HG02588 (cell line): Measurements from ENCODE around the gene PPM1G.
"Not testable (repeated sequence)": the region's sequence is repeated elsewhere in the genome, so short reads cannot be mapped to it uniquely, and the experiment has no call there.

Source experiments
- ATAC-seq: cut with Tn5 transposase; IDR thresholded peaks from one replicate; pipeline ENCODE4 v1.9.1; 2021; ENCODE audit warnings: mild to moderate bottlenecking, moderate library complexity; ENCODE audit not compliant: unreplicated experiment

The PPM1G gene

GRCh38 chr2:27376151-27376865, 33.1 kb downstream of the PPM1G start:
- no peak for ATAC-seq

- ATAC-seq = no peak
Observed at GRCh38 chr2:27375513-27376099, 33.8 kb downstream of the PPM1G start.

GRCh38 chr2:27373567-27373966, 35.8 kb downstream of the PPM1G start:
- ATAC-seq = no peak

- no peak for ATAC-seq
Observed at GRCh38 chr2:27372937-27373336, 36.5 kb downstream of the PPM1G start.

GRCh38 chr2:27370816-27371620, 38.4 kb downstream of the PPM1G start:
- ATAC-seq = peak; percentile 33

- peak; percentile 89 for ATAC-seq
Observed at GRCh38 chr2:27370026-27370815, 39.2 kb downstream of the PPM1G start, which contains the start of the genes EIF2B4 and SNX17. TSS of gene EIF2B4 (minus strand) at chr2:27370338. CDS start at chr2:27370314, 24 bp downstream. TSS of gene SNX17 (plus strand) at chr2:27370616. CDS start at chr2:27370744, 128 bp downstream.

GRCh38 chr2:27369471-27370025, 39.8 kb downstream of the PPM1G start:
- no peak for ATAC-seq

- no peak for ATAC-seq
Observed at GRCh38 chr2:27363933-27364332, 45.5 kb downstream of the PPM1G start.

GRCh38 chr2:27362678-27363420, 46.5 kb downstream of the PPM1G start:
- no peak for ATAC-seq

- ATAC-seq = peak; percentile 72
Observed at GRCh38 chr2:27356382-27357181, 52.8 kb downstream of the PPM1G start, which contains the start of gene GTF3C2. TSS of gene GTF3C2 (minus strand) at chr2:27356764. CDS start at chr2:27343554, 13,210 bp downstream.

GRCh38 chr2:27356056-27356381, 53.4 kb downstream of the PPM1G start:
- peak; percentile 25 for ATAC-seq

- no peak for ATAC-seq
Observed at GRCh38 chr2:27354597-27354927, 54.8 kb downstream of the PPM1G start.

- ATAC-seq = no peak
Observed at GRCh38 chr2:27353762-27354596, 55.4 kb downstream of the PPM1G start.

- ATAC-seq = not testable (repeated sequence)
Observed at GRCh38 chr2:27353386-27353761, 56.0 kb downstream of the PPM1G start.

GRCh38 chr2:27351802-27352598, 57.4 kb downstream of the PPM1G start:
- no peak for ATAC-seq

- no peak for ATAC-seq
Observed at GRCh38 chr2:27350106-27350693, 59.2 kb downstream of the PPM1G start.

- ATAC-seq = no peak
Observed at GRCh38 chr2:27347641-27348040, 61.8 kb downstream of the PPM1G start.
